OCI-LY1 (cell line): Measurements from ENCODE around the gene GNG11.

Experiments used
- H2AFZ ChIP-seq: fragments of 200-600 bp; sonication (generic), shearing (Covaris generic); 2 replicates; pipeline ENCODE4 v1.6.0; 2014; ENCODE audit warnings: antibody characterized with exemption, mild to moderate bottlenecking, low read length
- H3F3A ChIP-seq: fragments of 200-600 bp; sonication (generic), shearing (Covaris generic); 2 replicates; pipeline ENCODE4 v1.6.0; 2014; ENCODE audit warnings: mild to moderate bottlenecking, antibody characterized with exemption, low read length, moderate library complexity; ENCODE audit not compliant: insufficient read depth
- H3K27ac ChIP-seq: fragments of 200-600 bp; sonication (generic); 2 replicates; pipeline ENCODE4 v1.5.1; 2014; ENCODE audit warnings: low read length, mixed run types, mild to moderate bottlenecking, low read depth; ENCODE audit not compliant: poor library complexity, severe bottlenecking
- H3K27me3 ChIP-seq: fragments of 200-600 bp; sonication (generic); 2 replicates; pipeline ENCODE4 v1.6.0; 2014; ENCODE audit warnings: antibody characterized with exemption, mild to moderate bottlenecking, low read length, moderate library complexity; ENCODE audit not compliant: insufficient read depth
- H3K36me3 ChIP-seq: fragments of 200-600 bp; sonication (generic); 2 replicates; pipeline ENCODE4 v1.6.1; 2014; ENCODE audit warnings: mild to moderate bottlenecking, antibody characterized with exemption, low read length, moderate library complexity, mixed read lengths; ENCODE audit not compliant: insufficient read depth
- H3K4me1 ChIP-seq: fragments of 200-600 bp; sonication (generic); 2 replicates; pipeline ENCODE4 v1.5.1; 2014; ENCODE audit warnings: mild to moderate bottlenecking, low read length, moderate library complexity; ENCODE audit not compliant: insufficient read depth, severe bottlenecking
- H3K4me2 ChIP-seq: fragments of 200-600 bp; sonication (generic), shearing (Covaris generic); 2 replicates; pipeline ENCODE4 v1.6.1; 2014; ENCODE audit warnings: low read length
- H3K4me3 ChIP-seq: fragments of 200-600 bp; sonication (generic); 2 replicates; pipeline ENCODE4 v1.5.1; 2014; ENCODE audit warnings: low read length, low read depth, mild to moderate bottlenecking, mixed read lengths; ENCODE audit not compliant: poor library complexity, severe bottlenecking
- H3K79me2 ChIP-seq: fragments of 200-600 bp; shearing (Covaris generic); 2 replicates; pipeline ENCODE4 v1.6.1; 2016; ENCODE audit warnings: mixed run types, low read length, mixed read lengths; ENCODE audit not compliant: insufficient read depth
- H3K9ac ChIP-seq: fragments of 200-600 bp; sonication (generic), shearing (Covaris generic); 2 replicates; pipeline ENCODE4 v1.6.1; 2014; ENCODE audit warnings: mild to moderate bottlenecking, low read length, mixed read lengths
- H3K9me2 ChIP-seq: fragments of 200-600 bp; sonication (generic), shearing (Covaris generic); 2 replicates; pipeline ENCODE4 v1.6.1; 2014; ENCODE audit warnings: low read depth, mild to moderate bottlenecking, low read length, mixed read lengths
- H3K9me3 ChIP-seq: fragments of 200-600 bp; shearing (Covaris generic); 2 replicates; pipeline ENCODE4 v1.6.1; 2014; ENCODE audit warnings: low read length, mixed read lengths
- H4K20me1 ChIP-seq: fragments of 200-600 bp; sonication (generic), shearing (Covaris generic); 2 replicates; pipeline ENCODE4 v1.6.0; 2016; ENCODE audit warnings: mild to moderate bottlenecking, low read length; ENCODE audit not compliant: insufficient read depth
- EZH2 ChIP-seq: fragments of 200-600 bp; sonication (generic), shearing (Covaris generic); IDR thresholded peaks from 2 replicates; pipeline ENCODE4 v1.8.0; 2017; ENCODE audit warnings: borderline replicate concordance, mixed run types, mild to moderate bottlenecking, antibody characterized with exemption, low read length, moderate library complexity, mixed read lengths
- TF ChIP-seq, protein P1 (sequence below): fragments of 200-600 bp; sonication (generic), shearing (Covaris generic); IDR thresholded peaks from 2 replicates; pipeline ENCODE4 v1.5.1; 2017; ENCODE audit warnings: mild to moderate bottlenecking, antibody characterized with exemption, low read length, moderate library complexity, mixed read lengths

Gene GNG11

GRCh38 chr7:93879356-93879755 lies 42.2 kb upstream of the GNG11 start:
- no peak overlapping the region for H3K4me2 ChIP-seq
- no peaks in the 10 kb centered on the region for H3F3A ChIP-seq
- no peak overlapping the region for H3K4me3 ChIP-seq
- H4K20me1 ChIP-seq, result no peaks in the 10 kb centered on the region
- no peaks in the 10 kb centered on the region for H3K9me2 ChIP-seq
- H3K79me2 ChIP-seq, result no peaks in the 10 kb centered on the region
- H3K27me3 ChIP-seq, result no peaks in the 10 kb centered on the region
- H3K4me1 ChIP-seq, result no peaks in the 10 kb centered on the region
- TF ChIP-seq, protein P1, sequence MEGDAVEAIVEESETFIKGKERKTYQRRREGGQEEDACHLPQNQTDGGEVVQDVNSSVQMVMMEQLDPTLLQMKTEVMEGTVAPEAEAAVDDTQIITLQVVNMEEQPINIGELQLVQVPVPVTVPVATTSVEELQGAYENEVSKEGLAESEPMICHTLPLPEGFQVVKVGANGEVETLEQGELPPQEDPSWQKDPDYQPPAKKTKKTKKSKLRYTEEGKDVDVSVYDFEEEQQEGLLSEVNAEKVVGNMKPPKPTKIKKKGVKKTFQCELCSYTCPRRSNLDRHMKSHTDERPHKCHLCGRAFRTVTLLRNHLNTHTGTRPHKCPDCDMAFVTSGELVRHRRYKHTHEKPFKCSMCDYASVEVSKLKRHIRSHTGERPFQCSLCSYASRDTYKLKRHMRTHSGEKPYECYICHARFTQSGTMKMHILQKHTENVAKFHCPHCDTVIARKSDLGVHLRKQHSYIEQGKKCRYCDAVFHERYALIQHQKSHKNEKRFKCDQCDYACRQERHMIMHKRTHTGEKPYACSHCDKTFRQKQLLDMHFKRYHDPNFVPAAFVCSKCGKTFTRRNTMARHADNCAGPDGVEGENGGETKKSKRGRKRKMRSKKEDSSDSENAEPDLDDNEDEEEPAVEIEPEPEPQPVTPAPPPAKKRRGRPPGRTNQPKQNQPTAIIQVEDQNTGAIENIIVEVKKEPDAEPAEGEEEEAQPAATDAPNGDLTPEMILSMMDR, result no peak
- TF ChIP-seq EZH2, result no peak
- no peaks in the 10 kb centered on the region for H3K36me3 ChIP-seq
- peaks cover 6% of the 10 kb centered on the region; the same call in 1 of the 2 replicates for H3K9me3 ChIP-seq
- H3K9ac ChIP-seq, result no peak overlapping the region
- H3K27ac ChIP-seq, result no peak overlapping the region
- H2AFZ ChIP-seq, result no peak overlapping the region

GRCh38 chr7:93882468-93882867 lies 39.1 kb upstream of the GNG11 start:
- TF ChIP-seq, protein P1, result no peak
- TF ChIP-seq EZH2, result no peak
- H3K4me3 ChIP-seq, result no peak overlapping the region
- H3F3A ChIP-seq, result no peaks in the 10 kb centered on the region
- no peaks in the 10 kb centered on the region for H3K4me1 ChIP-seq
- no peak overlapping the region for H2AFZ ChIP-seq
- H3K9ac ChIP-seq, result no peak overlapping the region
- H3K79me2 ChIP-seq, result no peaks in the 10 kb centered on the region
- no peak overlapping the region for H3K27ac ChIP-seq
- H3K4me2 ChIP-seq, result no peak overlapping the region
- no peaks in the 10 kb centered on the region for H3K9me2 ChIP-seq
- no peaks in the 10 kb centered on the region for H3K27me3 ChIP-seq
- no peaks in the 10 kb centered on the region for H3K36me3 ChIP-seq
- H3K9me3 ChIP-seq, result peaks cover 3% of the 10 kb centered on the region; the same call in 1 of the 2 replicates
- H4K20me1 ChIP-seq, result no peaks in the 10 kb centered on the region

GRCh38 chr7:93883078-93883916 lies 38.2 kb upstream of the GNG11 start:
- no peaks in the 10 kb centered on the region for H3K36me3 ChIP-seq
- no peak for TF ChIP-seq EZH2
- TF ChIP-seq, protein P1, result peak; percentile 47; the same call in 1 of the 2 replicates
- H3K9me3 ChIP-seq, result peaks cover 3% of the 10 kb centered on the region; the same call in 1 of the 2 replicates
- H3K4me2 ChIP-seq, result no peak overlapping the region
- no peaks in the 10 kb centered on the region for H4K20me1 ChIP-seq
- H3K27me3 ChIP-seq, result no peaks in the 10 kb centered on the region
- no peak overlapping the region for H3K9ac ChIP-seq
- H3K27ac ChIP-seq, result no peak overlapping the region
- H3K9me2 ChIP-seq, result no peaks in the 10 kb centered on the region
- H2AFZ ChIP-seq, result no peak overlapping the region
- H3K4me1 ChIP-seq, result no peaks in the 10 kb centered on the region
- H3K79me2 ChIP-seq, result no peaks in the 10 kb centered on the region
- H3F3A ChIP-seq, result no peaks in the 10 kb centered on the region
- no peak overlapping the region for H3K4me3 ChIP-seq
